Measurements from ENCODE around the gene NRG3.

The NRG3 gene

DNA sequence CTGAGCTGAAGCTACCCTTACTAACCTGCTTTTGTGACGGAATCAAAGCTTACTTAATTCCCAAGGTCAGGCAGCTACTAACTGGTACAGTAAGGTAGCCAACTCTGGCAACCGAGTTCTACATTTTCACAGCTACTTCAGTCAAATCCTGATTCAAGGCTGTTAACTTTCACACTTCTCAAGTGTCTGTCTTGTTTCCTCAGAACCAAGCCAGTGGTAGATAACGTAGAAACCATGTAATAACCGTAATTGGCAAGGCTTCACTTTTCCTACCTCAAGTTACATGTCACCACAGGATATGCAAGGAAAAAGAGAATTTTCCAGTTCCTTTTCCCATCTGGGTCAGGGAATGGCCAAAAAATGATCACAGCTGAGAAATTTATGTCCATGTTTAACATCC is 746.7 kb downstream of the NRG3 start:
- TF ChIP-seq, protein P1, sequence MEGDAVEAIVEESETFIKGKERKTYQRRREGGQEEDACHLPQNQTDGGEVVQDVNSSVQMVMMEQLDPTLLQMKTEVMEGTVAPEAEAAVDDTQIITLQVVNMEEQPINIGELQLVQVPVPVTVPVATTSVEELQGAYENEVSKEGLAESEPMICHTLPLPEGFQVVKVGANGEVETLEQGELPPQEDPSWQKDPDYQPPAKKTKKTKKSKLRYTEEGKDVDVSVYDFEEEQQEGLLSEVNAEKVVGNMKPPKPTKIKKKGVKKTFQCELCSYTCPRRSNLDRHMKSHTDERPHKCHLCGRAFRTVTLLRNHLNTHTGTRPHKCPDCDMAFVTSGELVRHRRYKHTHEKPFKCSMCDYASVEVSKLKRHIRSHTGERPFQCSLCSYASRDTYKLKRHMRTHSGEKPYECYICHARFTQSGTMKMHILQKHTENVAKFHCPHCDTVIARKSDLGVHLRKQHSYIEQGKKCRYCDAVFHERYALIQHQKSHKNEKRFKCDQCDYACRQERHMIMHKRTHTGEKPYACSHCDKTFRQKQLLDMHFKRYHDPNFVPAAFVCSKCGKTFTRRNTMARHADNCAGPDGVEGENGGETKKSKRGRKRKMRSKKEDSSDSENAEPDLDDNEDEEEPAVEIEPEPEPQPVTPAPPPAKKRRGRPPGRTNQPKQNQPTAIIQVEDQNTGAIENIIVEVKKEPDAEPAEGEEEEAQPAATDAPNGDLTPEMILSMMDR (IDR thresholded peaks at IDR 0.05; ENCODE audit: insufficient read depth, low read length, poor library complexity, severe bottlenecking) = no peak
- Histone ChIP-seq H3K36me3 (ENCODE audit: control insufficient read depth, insufficient read depth, low read length) (no peaks in the 10 kb centered on the region), H3K27me3 (replicated peaks; ENCODE audit: control insufficient read depth, insufficient read depth, low read length) (no peaks in the 10 kb centered on the region), H3K4me3 (replicated peaks; ENCODE audit: low read depth, low read length) (no peak overlapping the region)
- no peak for DNase-seq (ENCODE audit: extremely low read depth, insufficient read length)

DNA sequence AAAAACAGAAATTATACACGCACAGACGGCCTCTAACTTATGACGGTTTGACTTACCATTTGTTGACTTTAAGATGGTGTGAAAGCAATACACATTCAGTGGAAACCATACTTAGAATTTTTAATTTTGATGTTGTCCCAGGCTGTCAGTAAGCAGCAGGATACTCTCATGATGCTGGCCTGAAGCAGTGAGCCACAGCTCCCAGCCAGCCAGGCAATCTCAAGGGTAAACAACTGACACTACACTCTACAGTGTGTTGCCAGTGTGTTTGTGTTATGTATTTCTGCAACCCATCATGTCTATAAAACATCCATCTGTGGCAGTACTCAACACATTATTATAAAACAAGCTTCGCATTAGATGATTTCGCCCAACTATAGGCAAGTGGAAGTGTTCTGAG is 747.5 kb downstream of the NRG3 start:
- TF ChIP-seq, protein P1 (IDR thresholded peaks at IDR 0.05; ENCODE audit: insufficient read depth, low read length, poor library complexity, severe bottlenecking) = no peak
- Histone ChIP-seq H3K36me3 (ENCODE audit: control insufficient read depth, insufficient read depth, low read length) (no peaks in the 10 kb centered on the region), H3K4me3 (replicated peaks; ENCODE audit: low read depth, low read length) (no peak overlapping the region), H3K27me3 (replicated peaks; ENCODE audit: control insufficient read depth, insufficient read depth, low read length) (no peaks in the 10 kb centered on the region)
- no peak for DNase-seq (ENCODE audit: extremely low read depth, insufficient read length)

DNA sequence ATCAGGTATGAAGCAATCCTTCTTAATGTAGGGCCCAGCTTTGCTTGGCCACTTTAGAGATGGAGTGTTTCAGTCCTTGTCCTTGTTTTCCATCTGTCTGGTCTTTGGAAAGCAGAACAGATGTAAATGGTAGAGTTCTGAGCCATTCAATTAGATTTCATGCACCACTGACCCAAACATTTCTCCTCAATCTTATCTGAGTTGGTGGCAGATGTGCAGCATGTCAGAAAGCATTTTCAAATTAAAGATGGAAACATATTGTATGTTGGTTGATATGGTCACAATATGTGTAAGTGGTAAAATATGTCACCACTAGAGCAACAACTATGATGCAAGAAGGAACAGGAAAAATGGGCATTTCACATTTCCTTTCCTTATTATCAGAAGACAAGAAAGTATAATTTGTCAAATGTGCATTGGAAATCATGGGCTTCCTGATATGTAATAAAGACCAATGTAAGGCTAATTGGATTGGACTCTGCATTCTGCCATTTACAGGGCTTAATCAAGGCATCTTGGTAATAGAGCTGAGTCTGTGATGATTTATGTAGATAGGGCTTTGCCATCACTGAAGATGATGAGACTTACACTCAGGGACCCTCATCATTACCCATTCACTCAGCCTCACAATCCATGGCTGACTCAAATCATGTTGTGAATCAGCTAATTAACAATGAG is 750.7 kb downstream of the NRG3 start:
- no peaks in the 10 kb centered on the region for H3K27me3 ChIP-seq (replicated peaks; ENCODE audit: control insufficient read depth, insufficient read depth, low read length)
- no peak for DNase-seq (ENCODE audit: extremely low read depth, insufficient read length)
- TF ChIP-seq, protein P1 (IDR thresholded peaks at IDR 0.05; ENCODE audit: insufficient read depth, low read length, poor library complexity, severe bottlenecking) = no peak
- H3K4me3 ChIP-seq (replicated peaks; ENCODE audit: low read depth, low read length) = no peak overlapping the region
- no peaks in the 10 kb centered on the region for H3K36me3 ChIP-seq (ENCODE audit: control insufficient read depth, insufficient read depth, low read length)

DNA sequence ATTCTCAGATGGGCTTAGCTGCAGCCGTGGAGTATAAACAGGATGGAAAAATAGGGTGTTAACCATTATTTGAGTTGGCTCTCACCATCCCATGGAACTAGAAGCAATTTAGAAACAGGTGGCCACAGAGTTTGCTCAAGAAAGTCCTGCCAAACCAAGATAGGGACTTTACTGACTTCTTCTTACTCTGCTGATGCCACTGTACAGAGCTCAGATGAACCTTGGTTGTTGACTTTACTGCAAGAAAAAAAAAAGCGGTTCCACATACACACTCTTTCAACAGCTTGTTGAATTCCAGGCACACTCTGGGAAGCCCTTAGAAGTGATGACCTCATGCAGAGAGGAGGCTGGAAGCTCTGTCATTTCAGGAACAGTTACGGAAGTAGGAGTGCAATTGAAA is 753.4 kb downstream of the NRG3 start:
- DNase-seq (ENCODE audit: extremely low read depth, insufficient read length) = no peak
- H3K27me3 ChIP-seq (replicated peaks; ENCODE audit: control insufficient read depth, insufficient read depth, low read length) = no peaks in the 10 kb centered on the region
- H3K36me3 ChIP-seq (ENCODE audit: control insufficient read depth, insufficient read depth, low read length) = no peaks in the 10 kb centered on the region
- H3K4me3 ChIP-seq (replicated peaks; ENCODE audit: low read depth, low read length) = no peak overlapping the region
- TF ChIP-seq, protein P1 (IDR thresholded peaks at IDR 0.05; ENCODE audit: insufficient read depth, low read length, poor library complexity, severe bottlenecking) = no peak

DNA sequence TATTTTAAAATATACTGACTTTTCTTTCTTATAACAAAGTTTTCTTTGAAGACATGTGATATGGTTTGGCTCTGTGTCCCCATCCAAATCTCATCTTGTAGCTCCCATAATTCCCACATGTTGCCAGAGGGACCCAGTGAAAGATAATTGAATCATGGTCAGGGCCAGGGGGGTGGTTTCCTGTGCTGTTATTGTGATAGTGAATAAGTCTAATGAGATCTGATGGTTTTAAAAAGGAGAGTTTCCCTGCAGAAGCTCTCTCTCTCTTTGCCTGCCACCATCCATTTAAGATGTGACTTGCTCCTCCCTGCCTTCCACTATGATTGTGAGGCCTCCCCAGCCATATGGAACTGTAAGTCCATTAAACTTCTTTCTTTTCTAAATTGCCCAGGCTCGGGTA is 768.1 kb downstream of the NRG3 start:
- DNase-seq (ENCODE audit: extremely low read depth, insufficient read length) = no peak
- Histone ChIP-seq H3K27me3 (replicated peaks; ENCODE audit: control insufficient read depth, insufficient read depth, low read length) (no peaks in the 10 kb centered on the region), H3K36me3 (ENCODE audit: control insufficient read depth, insufficient read depth, low read length) (no peaks in the 10 kb centered on the region), H3K4me3 (replicated peaks; ENCODE audit: low read depth, low read length) (no peak overlapping the region)
- TF ChIP-seq, protein P1 (IDR thresholded peaks at IDR 0.05; ENCODE audit: insufficient read depth, low read length, poor library complexity, severe bottlenecking) = no peak

DNA sequence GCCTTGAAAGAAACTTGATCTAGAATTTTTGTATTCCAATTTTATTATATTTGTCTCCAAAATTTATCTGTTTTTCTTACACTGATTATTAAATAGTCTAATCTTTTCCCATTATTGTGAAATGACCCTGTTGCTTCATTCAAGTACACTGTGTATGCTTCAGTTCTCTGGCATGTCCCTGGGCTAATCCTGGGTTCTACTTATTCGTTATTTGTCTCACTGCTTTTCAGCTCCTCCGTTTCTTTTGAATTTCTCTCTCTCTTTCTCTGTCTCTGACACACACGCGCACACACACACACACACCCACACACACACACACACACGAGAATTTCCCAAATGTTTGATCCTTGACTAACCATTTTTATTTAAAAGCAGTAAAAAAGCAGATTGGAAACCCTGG is 768.6 kb downstream of the NRG3 start:
- no peaks in the 10 kb centered on the region for H3K36me3 ChIP-seq (ENCODE audit: control insufficient read depth, insufficient read depth, low read length)
- no peaks in the 10 kb centered on the region for H3K27me3 ChIP-seq (replicated peaks; ENCODE audit: control insufficient read depth, insufficient read depth, low read length)
- no peak overlapping the region for H3K4me3 ChIP-seq (replicated peaks; ENCODE audit: low read depth, low read length)
- TF ChIP-seq, protein P1 (IDR thresholded peaks at IDR 0.05; ENCODE audit: insufficient read depth, low read length, poor library complexity, severe bottlenecking) = no peak
- DNase-seq (ENCODE audit: extremely low read depth, insufficient read length) = no peak
